Osteoblast (primary cell): ENCODE data around the gene EHBP1. TPM values are rescaled to one million over a fixed set of nuclear protein-coding genes. Genes with fewer than 3 reads are reported as not detected.

Experiments used
- DNase-seq: peaks from one replicate; pipeline ENCODE4 v3.0.0; 2011; ENCODE audit warnings: low spot score, mixed read lengths; ENCODE audit not compliant: insufficient read length; ENCODE audit errors: missing footprints
- H2AFZ ChIP-seq: 2 replicates; pipeline ENCODE4 v1.6.0; 2011; ENCODE audit warnings: mild to moderate bottlenecking, low read length
- H3K27ac ChIP-seq: 2 replicates; pipeline ENCODE4 v1.5.1; 2011; ENCODE audit warnings: mild to moderate bottlenecking, low read depth, low read length, moderate library complexity
- H3K27me3 ChIP-seq: 2 replicates; pipeline ENCODE4 v1.6.0; 2012; ENCODE audit warnings: mild to moderate bottlenecking, control low read depth, inconsistent platforms, low read length, moderate library complexity; ENCODE audit not compliant: insufficient read depth
- H3K36me3 ChIP-seq: 2 replicates; pipeline ENCODE4 v1.5.1; 2011; ENCODE audit warnings: mild to moderate bottlenecking, low read length, control low read depth, moderate library complexity; ENCODE audit not compliant: insufficient read depth
- H3K4me1 ChIP-seq: 2 replicates; pipeline ENCODE4 v1.5.1; 2011; ENCODE audit warnings: mild to moderate bottlenecking, low read length, control low read depth, moderate library complexity; ENCODE audit not compliant: insufficient read depth
- H3K4me2 ChIP-seq: 2 replicates; pipeline ENCODE4 v1.6.0; 2011; ENCODE audit warnings: mild to moderate bottlenecking, low read length; ENCODE audit not compliant: insufficient read depth
- H3K4me3 ChIP-seq: fragments of 200-600 bp; sonication (generic); 3 replicates; pipeline ENCODE4 v1.5.1; 2012; ENCODE audit warnings: mild to moderate bottlenecking, low read length, inconsistent platforms; ENCODE audit not compliant: insufficient read depth
- H3K79me2 ChIP-seq: 2 replicates; pipeline ENCODE4 v1.6.0; 2012; ENCODE audit warnings: mild to moderate bottlenecking, low read length, control low read depth, inconsistent platforms; ENCODE audit not compliant: insufficient read depth
- H3K9me3 ChIP-seq: 2 replicates; pipeline ENCODE4 v1.5.1; 2011; ENCODE audit warnings: low read depth, low read length, control low read depth
- H4K20me1 ChIP-seq: 2 replicates; pipeline ENCODE4 v1.6.0; 2012; ENCODE audit warnings: mild to moderate bottlenecking, low read length, control low read depth; ENCODE audit not compliant: insufficient read depth
- CTCF ChIP-seq: IDR thresholded peaks from 2 replicates; pipeline ENCODE4 v1.5.1; 2011; ENCODE audit warnings: mild to moderate bottlenecking, low read depth, low read length, moderate library complexity; ENCODE audit errors: extremely low read depth
- total RNA-seq: library from RNA; depleted of rRNA; stranded (reverse); fragments of >200 nt; gene quantifications from 2 replicates; pipeline ENCODE4 v1.2.3, GENCODE V29; 2012

Gene EHBP1
- total RNA-seq, 1 donor, result 96.3 TPM

- H3K79me2 ChIP-seq, result peaks cover 23% of the 10 kb centered on the region
- peaks cover 14% of the 10 kb centered on the region for H3K4me1 ChIP-seq
- no peak overlapping the region for H3K4me3 ChIP-seq
- H3K27ac ChIP-seq, result no peak overlapping the region
- H2AFZ ChIP-seq, result no peak overlapping the region
- TF ChIP-seq CTCF, result no peak
- H3K36me3 ChIP-seq, result peaks cover 10% of the 10 kb centered on the region
- DNase-seq, result no peak
- H3K27me3 ChIP-seq, result no peaks in the 10 kb centered on the region
- no peaks in the 10 kb centered on the region for H3K9me3 ChIP-seq
- H4K20me1 ChIP-seq, result peaks cover 5% of the 10 kb centered on the region
- H3K4me2 ChIP-seq, result no peak overlapping the region
Observed at GRCh38 chr2:62806231-62806630, 100.7 kb downstream of the EHBP1 start.

GRCh38 chr2:62808554-62808953, 103.0 kb downstream of the EHBP1 start:
- TF ChIP-seq CTCF, result no peak

GRCh38 chr2:62811086-62811485, 105.6 kb downstream of the EHBP1 start:
- Histone ChIP-seq H3K4me2 (no peak overlapping the region), H4K20me1 (peaks cover 11% of the 10 kb centered on the region), H3K36me3 (peaks cover 10% of the 10 kb centered on the region), H2AFZ (no peak overlapping the region), H3K4me3 (no peak overlapping the region), H3K27ac (no peak overlapping the region), H3K4me1 (peaks cover 5% of the 10 kb centered on the region), H3K27me3 (no peaks in the 10 kb centered on the region), H3K79me2 (peaks cover 50% of the 10 kb centered on the region), H3K9me3 (no peaks in the 10 kb centered on the region)
- no peak for DNase-seq
- TF ChIP-seq CTCF, result no peak

More at GRCh38 chr2:62808554-62808953, 103.0 kb downstream of the EHBP1 start:
- Histone ChIP-seq H3K79me2 (peaks cover 38% of the 10 kb centered on the region), H3K4me3 (no peak overlapping the region), H3K4me1 (peaks cover 6% of the 10 kb centered on the region), H4K20me1 (peaks cover 3% of the 10 kb centered on the region), H3K27me3 (no peaks in the 10 kb centered on the region), H3K4me2 (no peak overlapping the region), H2AFZ (no peak overlapping the region), H3K36me3 (peaks cover 10% of the 10 kb centered on the region), H3K9me3 (no peaks in the 10 kb centered on the region), H3K27ac (no peak overlapping the region)
- DNase-seq, result no peak

GRCh38 chr2:62811972-62812371, 106.5 kb downstream of the EHBP1 start:
- H4K20me1 ChIP-seq, result peaks cover 17% of the 10 kb centered on the region
- H3K4me1 ChIP-seq, result peaks cover 6% of the 10 kb centered on the region
- peaks cover 1% of the 10 kb centered on the region for H3K36me3 ChIP-seq
- no peaks in the 10 kb centered on the region for H3K27me3 ChIP-seq
- H3K79me2 ChIP-seq, result peaks cover 56% of the 10 kb centered on the region
- no peak overlapping the region for H3K4me2 ChIP-seq
- H3K27ac ChIP-seq, result no peak overlapping the region
- DNase-seq, result no peak
- H3K4me3 ChIP-seq, result no peak overlapping the region
- TF ChIP-seq CTCF, result no peak
- no peaks in the 10 kb centered on the region for H3K9me3 ChIP-seq
- H2AFZ ChIP-seq, result no peak overlapping the region
